H1 (cell line): ENCODE results near the gene PLS3. TPM values are rescaled to one million over a fixed set of nuclear protein-coding genes. Genes with fewer than 3 reads are reported as not detected.

ENCODE experiments used
- CTCF ChIA-PET: fragments of 300-600 bp; sonication (Branson Sonifier 250); formaldehyde crosslinking; loops from one replicate; lab custom pipeline; 2021; ENCODE audit not compliant: partially characterized antibody; lab: Charles Lee
- POLR2A ChIA-PET: fragments of 300-600 bp; sonication (Branson Sonifier 250); formaldehyde crosslinking; loops from one replicate; lab custom pipeline; 2021; ENCODE audit warnings: inconsistent platforms; ENCODE audit not compliant: partially characterized antibody; lab: Charles Lee
- DNase-seq, 2 experiments: peaks; one replicate each; pipeline versions ENCODE4 v3.0.0 to v3.0.0-alpha.2; 2010 to 2022; ENCODE audit warnings: low spot score in 2 of 2, low read depth in 1 of 2, mixed read lengths in 1 of 2
- FAIRE-seq: peaks from 2 replicates; lab custom pipeline; 2011; peaks lifted over from hg19 to GRCh38; lab: Jason Lieb, UNC
- H2AFZ ChIP-seq: 2 replicates; pipeline ENCODE4 v1.8.1; 2012; ENCODE audit warnings: low read length, inconsistent platforms
- H2AK5ac ChIP-seq: 2 replicates; pipeline ENCODE4 v1.6.1; 2013; ENCODE audit warnings: low read depth, low read length
- H2BK120ac ChIP-seq: replicated peaks from 2 replicates; pipeline ENCODE3; 2013; ENCODE audit warnings: low read depth, low read length, inconsistent platforms
- H2BK12ac ChIP-seq: 2 replicates; pipeline ENCODE4 v1.6.1; 2013; ENCODE audit warnings: low read depth, low read length
- H2BK15ac ChIP-seq: 2 replicates; pipeline ENCODE4 v1.6.1; 2013; ENCODE audit warnings: low read length
- H2BK20ac ChIP-seq: 2 replicates; pipeline ENCODE4 v1.6.1; 2013; ENCODE audit warnings: low read length
- H2BK5ac ChIP-seq: 2 replicates; pipeline ENCODE4 v1.6.1; 2013; ENCODE audit warnings: low read depth, low read length
- H3K14ac ChIP-seq: 2 replicates; pipeline ENCODE4 v1.6.1; 2013; ENCODE audit warnings: inconsistent platforms; ENCODE audit not compliant: insufficient read length
- H3K18ac ChIP-seq: 2 replicates; pipeline ENCODE4 v1.6.1; 2013; ENCODE audit warnings: low read length; ENCODE audit errors: extremely low read depth
- H3K23ac ChIP-seq: 2 replicates; pipeline ENCODE4 v1.6.1; 2013; ENCODE audit warnings: inconsistent platforms; ENCODE audit not compliant: insufficient read length
- H3K23me2 ChIP-seq: 2 replicates; pipeline ENCODE4 v1.6.1; 2013; ENCODE audit warnings: low read depth, low read length
- H3K27ac ChIP-seq: 2 replicates; pipeline ENCODE4 v1.6.1; 2011; ENCODE audit warnings: low read depth, low read length, inconsistent platforms
- H3K27me3 ChIP-seq, 4 experiments: replicated peaks in 1 of 4; 1 replicate in 1 of 4; 2 replicates in 3 of 4; pipeline versions ENCODE4 v1.6.1 to v1.8.1; 2011 to 2013; ENCODE audit warnings: low read length in 3 of 4, mild to moderate bottlenecking in 3 of 4, inconsistent platforms in 2 of 4, mixed read lengths in 2 of 4, moderate library complexity in 1 of 4; ENCODE audit not compliant: control insufficient read depth in 3 of 4, insufficient read depth in 3 of 4; ENCODE audit errors: extremely low read depth in 1 of 4
- H3K36me3 ChIP-seq, 4 experiments: 2 replicates each; pipeline versions ENCODE4 v1.6.1 to v1.8.1; 2011 to 2013; ENCODE audit warnings: mild to moderate bottlenecking in 4 of 4, low read length in 3 of 4, moderate library complexity in 2 of 4, control low read depth in 1 of 4, inconsistent platforms in 1 of 4; ENCODE audit not compliant: insufficient read depth in 4 of 4, control insufficient read depth in 2 of 4
- H3K4ac ChIP-seq: replicated peaks from 2 replicates; pipeline ENCODE3; 2013; ENCODE audit warnings: low read length, low read depth, mixed read lengths, inconsistent platforms; ENCODE audit not compliant: insufficient read length
- H3K4me1 ChIP-seq, 4 experiments: replicated peaks in 1 of 4; 1 replicate in 1 of 4; 2 replicates in 3 of 4; pipeline versions ENCODE4 v1.6.1 to v1.8.1; 2011 to 2013; ENCODE audit warnings: low read length in 3 of 4, inconsistent platforms in 2 of 4, mixed read lengths in 1 of 4; ENCODE audit not compliant: insufficient read depth in 4 of 4, control insufficient read depth in 3 of 4
- H3K4me2 ChIP-seq, 2 experiments: 2 replicates each; pipeline versions ENCODE4 v1.6.1 to v1.8.1; 2011 to 2013; ENCODE audit warnings: low read depth in 2 of 2, low read length in 2 of 2, control low read depth in 1 of 2, inconsistent platforms in 1 of 2, mild to moderate bottlenecking in 1 of 2; ENCODE audit not compliant: insufficient read depth in 1 of 2
- H3K4me3 ChIP-seq, 4 experiments: fragments of 200-600, 300-600 bp in 1 of 4; sonication (generic), shearing (Covaris generic), sonication (Bioruptor Twin) in 1 of 4; 2 replicates each; pipeline versions ENCODE4 v1.5.1 to v1.8.1; 2011 to 2016; ENCODE audit warnings: low read length in 4 of 4, low read depth in 3 of 4, control low read depth in 2 of 4, inconsistent platforms in 2 of 4, mild to moderate bottlenecking in 2 of 4, mixed read lengths in 1 of 4, moderate library complexity in 1 of 4; ENCODE audit not compliant: insufficient read depth in 2 of 4; ENCODE audit errors: extremely low read depth in 1 of 4
- H3K56ac ChIP-seq: replicated peaks from 2 replicates; pipeline ENCODE3; 2013; ENCODE audit warnings: low read depth, mild to moderate bottlenecking, mixed read lengths, low read length, inconsistent platforms; ENCODE audit not compliant: insufficient read length
- H3K79me1 ChIP-seq: 2 replicates; pipeline ENCODE4 v1.6.1; 2013; ENCODE audit warnings: low read depth, low read length, control low read depth
- H3K79me2 ChIP-seq, 2 experiments: 2 replicates each; pipeline versions ENCODE4 v1.6.1 to v1.8.1; 2012 to 2013; ENCODE audit warnings: low read length in 2 of 2, mild to moderate bottlenecking in 2 of 2, inconsistent platforms in 1 of 2; ENCODE audit not compliant: insufficient read depth in 2 of 2, control insufficient read depth in 1 of 2
- H3K9ac ChIP-seq, 4 experiments: replicated peaks in 1 of 4; 1 replicate in 1 of 4; 2 replicates in 3 of 4; pipeline versions ENCODE4 v1.6.1 to v1.8.1; 2011 to 2013; ENCODE audit warnings: low read depth in 3 of 4, low read length in 3 of 4, control low read depth in 2 of 4, mild to moderate bottlenecking in 2 of 4, moderate library complexity in 2 of 4, inconsistent platforms in 1 of 4; ENCODE audit errors: extremely low read depth in 1 of 4
- H3K9me3 ChIP-seq, 2 experiments: 2 replicates each; pipeline versions ENCODE4 v1.6.1 to v1.8.1; 2012 to 2013; ENCODE audit warnings: mild to moderate bottlenecking in 2 of 2, moderate library complexity in 2 of 2, control low read depth in 1 of 2, inconsistent platforms in 1 of 2, low read depth in 1 of 2, low read length in 1 of 2, mixed read lengths in 1 of 2; ENCODE audit not compliant: insufficient read depth in 2 of 2
- H4K20me1 ChIP-seq, 2 experiments: replicated peaks in 1 of 2; 2 replicates each; pipeline versions ENCODE3 to v1.8.1; 2011 to 2013; ENCODE audit warnings: inconsistent platforms in 2 of 2, low read length in 2 of 2, mild to moderate bottlenecking in 1 of 2; ENCODE audit not compliant: insufficient read depth in 2 of 2, control insufficient read depth in 1 of 2
- H4K5ac ChIP-seq: 2 replicates; pipeline ENCODE4 v1.6.1; 2013; ENCODE audit warnings: low read length, low read depth, mixed read lengths, inconsistent platforms; ENCODE audit not compliant: insufficient read length
- H4K8ac ChIP-seq: 2 replicates; pipeline ENCODE4 v1.8.0; 2013; ENCODE audit warnings: mild to moderate bottlenecking, moderate library complexity, low read length, inconsistent platforms; ENCODE audit not compliant: insufficient read depth; ENCODE audit errors: extremely low read depth
- H4K91ac ChIP-seq: replicated peaks from 2 replicates; pipeline ENCODE3; 2013; ENCODE audit warnings: low read length, mixed read lengths, inconsistent platforms; ENCODE audit not compliant: insufficient read length
- CREB1 ChIP-seq: IDR thresholded peaks from 2 replicates; pipeline ENCODE4 v1.6.1; 2012; ENCODE audit warnings: inconsistent platforms
- CTCF ChIP-seq, 3 experiments: IDR thresholded peaks; 1 replicate in 2 of 3; 2 replicates in 1 of 3; pipeline versions ENCODE4 v1.5.1 to v1.6.1; 2011; ENCODE audit warnings: low read length in 3 of 3, mild to moderate bottlenecking in 3 of 3, inconsistent platforms in 2 of 3, low read depth in 1 of 3, moderate library complexity in 1 of 3; ENCODE audit not compliant: insufficient read depth in 1 of 3; ENCODE audit errors: control extremely low read depth in 1 of 3
- EP300 ChIP-seq, 2 experiments: IDR thresholded peaks; 1 replicate in 1 of 2; 2 replicates in 1 of 2; pipeline ENCODE4 v1.6.1; 2011 to 2012; ENCODE audit warnings: low read depth in 2 of 2, low read length in 2 of 2, mild to moderate bottlenecking in 2 of 2, borderline replicate concordance in 1 of 2, inconsistent platforms in 1 of 2, moderate library complexity in 1 of 2
- JUN ChIP-seq: IDR thresholded peaks from 2 replicates; pipeline ENCODE4 v1.6.1; 2011; ENCODE audit warnings: low read depth, mild to moderate bottlenecking, improper control_type of control experiment, low read length
- KDM5A ChIP-seq: fragments of 200-600 bp; IDR thresholded peaks from 2 replicates; pipeline ENCODE4 v1.7.1; 2012; ENCODE audit warnings: mild to moderate bottlenecking, low read length, inconsistent platforms, mixed read lengths
- POLR2AphosphoS5 ChIP-seq: IDR thresholded peaks from 2 replicates; pipeline ENCODE4 v1.6.1; 2011; ENCODE audit warnings: low read depth, low read length
- SP2 ChIP-seq: IDR thresholded peaks from 2 replicates; pipeline ENCODE4 v1.6.1; 2012; ENCODE audit warnings: mild to moderate bottlenecking, low read length, inconsistent platforms
- SRF ChIP-seq: IDR thresholded peaks from 2 replicates; pipeline ENCODE4 v1.6.1; 2011; ENCODE audit warnings: mild to moderate bottlenecking, low read depth, low read length, moderate library complexity
- SUZ12 ChIP-seq: fragments of 200-600 bp; sonication (generic); IDR thresholded peaks from 2 replicates; pipeline ENCODE4 v1.6.1; 2012; ENCODE audit warnings: mild to moderate bottlenecking, inconsistent platforms, low read length, moderate library complexity, mixed read lengths
- TEAD4 ChIP-seq: IDR thresholded peaks from 2 replicates; pipeline ENCODE4 v1.6.1; 2012; ENCODE audit warnings: low read depth, low read length, inconsistent platforms, mixed read lengths
- USF2 ChIP-seq: IDR thresholded peaks from 2 replicates; pipeline ENCODE4 v1.6.1; 2011; ENCODE audit warnings: low read length, improper control_type of control experiment
- polyA plus RNA-seq, 7 experiments: library from polyadenylated mRNA; depleted of rRNA in 3 of 7; stranded (reverse) in 5 of 7; unstranded in 2 of 7; fragments of >200 nt in 5 of 7; fragments of 200-250 nt in 2 of 7; gene quantifications; 1 replicate in 5 of 7; 2 replicates in 1 of 7; 4 replicates in 1 of 7; pipeline versions ENCODE4 v1.2.1 to v1.2.3, GENCODE V29; 2011 to 2013; ENCODE audit warnings: missing spikeins in 2 of 7, mixed read lengths in 2 of 7
- total RNA-seq: library from RNA; stranded (reverse); fragmentation: NEBNext Ultra II Directional; extraction: Animal tissue kit (Norgen Biotek cat#: 25700); gene quantifications from 2 replicates; pipeline ENCODE4 v1.2.1, GENCODE V29; 2021

PLS3 gene
- total and polyA plus RNA-seq, 2 of the 8 experiments (the other 6 are each of a cell fraction or from before 2014, with no cell fraction given): 107 to 185 TPM

- Histone ChIP-seq H2AK5ac (no peak overlapping the region), H2BK5ac (no peak overlapping the region), H3K36me3 (peaks cover 0 to 3% (median 0%) of the 10 kb centered on the region in 4 experiments; a peak in 2 of 8 replicates), H4K91ac (no peak overlapping the region), H2BK20ac (no peak overlapping the region), H2BK15ac (no peak overlapping the region), H3K23me2 (no peaks in the 10 kb centered on the region), H3K79me1 (no peaks in the 10 kb centered on the region), H4K8ac (no peak overlapping the region), H3K4me2 (no peak overlapping the region), H3K56ac (no peak overlapping the region), H2AFZ (no peak overlapping the region), H2BK120ac (no peak overlapping the region), H3K4ac (no peak overlapping the region), H3K18ac (no peak overlapping the region), H3K14ac (no peak overlapping the region), H3K79me2 (peaks cover 0 to 69% of the 10 kb centered on the region in 2 experiments; a peak in 3 of 4 replicates), H3K9me3 (no peaks in the 10 kb centered on the region), H4K20me1 (peaks cover 0 to 1% of the 10 kb centered on the region in 2 experiments), H3K23ac (no peak overlapping the region), H4K5ac (no peak overlapping the region), H3K9ac (no peak overlapping the region), H3K27ac (no peak overlapping the region), H2BK12ac (no peak overlapping the region), H3K4me3 (no peak overlapping the region), H3K27me3 (no peaks in the 10 kb centered on the region), H3K4me1 (peaks cover 0 to 3% (median 0%) of the 10 kb centered on the region in 4 experiments; a peak in 1 of 7 replicates)
- CTCF ChIA-PET: no interaction called here
- POLR2A ChIA-PET: interaction anchor here (0.6 to 1.0 kb wide), 2 partner anchors 20 to 227 kb away, joined by 3 to 5 read pairs; no protein-coding TSS in a partner anchor
- FAIRE-seq (peak; percentile 24), DNase-seq (no peak)
- TF ChIP-seq EP300 (IDR thresholded peaks at IDR 0.05; ENCODE audit: borderline replicate concordance in 1 of 2, low read depth in 2 of 2, low read length in 2 of 2): no peak
- no peak for TF ChIP-seq SRF
- no peak for TF ChIP-seq CTCF (IDR thresholded peaks at IDR 0.05; ENCODE audit: control extremely low read depth in 1 of 3, insufficient read depth in 1 of 3, low read depth in 1 of 3, low read length in 3 of 3)
- no peak for TF ChIP-seq USF2
- TF ChIP-seq SP2: no peak
- no peak for TF ChIP-seq JUN
- no peak for TF ChIP-seq POLR2AphosphoS5
- no peak for TF ChIP-seq CREB1
- TF ChIP-seq KDM5A: no peak
- TF ChIP-seq TEAD4: no peak
- TF ChIP-seq SUZ12: no peak
Observed at GRCh38 chrX:115602308-115602707, 41.3 kb downstream of the PLS3 start.
